Gastrocnemius medialis (tissue), 4 donors: ENCODE results near the gene ELMO1.

Source experiments
- CTCF ChIP-seq, 5 experiments: fragments of 450-650 bp in 3 of 5; fragments of 200-600 bp in 2 of 5; sonication (generic) in 2 of 5; IDR thresholded peaks in 4 of 5; conservative IDR thresholded peaks in 1 of 5; 1 replicate in 4 of 5; 2 replicates in 1 of 5; pipeline ENCODE4 v1.5.1; 2016 to 2019; ENCODE audit warnings: antibody characterized with exemption in 5 of 5, mild to moderate bottlenecking in 3 of 5, moderate library complexity in 3 of 5
- POLR2A ChIP-seq, 2 donors: fragments of 450-650 bp; IDR thresholded peaks; one replicate each; pipeline ENCODE4 v1.6.1; 2017; ENCODE audit warnings: antibody characterized with exemption in 2 of 2, mild to moderate bottlenecking in 2 of 2, moderate library complexity in 2 of 2

GRCh38 chr7:36874041-36874440 is 574.6 kb downstream of the ELMO1 start:
- TF ChIP-seq CTCF (IDR thresholded peaks at IDR 0.05 in 4 of 5, conservative IDR thresholded peaks at IDR 0.05 in 1 of 5) = no peak
- TF ChIP-seq POLR2A (IDR thresholded peaks at IDR 0.05) = no peak
